GM18951 (cell line): Measurements from ENCODE around the gene LCORL.
"Not testable (repeated sequence)": the region's sequence is repeated elsewhere in the genome, so short reads cannot be mapped to it uniquely, and the experiment has no call there.

Source experiments
- POLR2A ChIP-seq: IDR thresholded peaks from 4 replicates; pipeline ENCODE4 v1.6.1; 2011; ENCODE audit warnings: mild to moderate bottlenecking; ENCODE audit not compliant: insufficient read length, insufficient read depth; ENCODE audit errors: extremely low read depth
- in situ Hi-C: fragments of 300-500 bp; cut with MboI; formaldehyde crosslinking; loops from one replicate; pipeline ENCODE4 v1.12.0; 2022; ENCODE audit warnings: low sequenced_read_pairs, mixed read lengths, inconsistent platforms; ENCODE audit not compliant: unreplicated experiment

The LCORL gene

GRCh38 chr4:18034099-18034498 is 12.5 kb upstream of the LCORL start:
- no peak for TF ChIP-seq POLR2A
- in situ Hi-C loops: no loop called here

- no peak for TF ChIP-seq POLR2A
- in situ Hi-C loops: no loop called here
These were observed 11.8 kb upstream of the LCORL start for GRCh38 chr4:18033111-18034085.

GRCh38 chr4:18025288-18025687 is 3.7 kb upstream of the LCORL start:
- in situ Hi-C loops: no loop called here

GRCh38 chr4:18022572-18023050 is 1.1 kb upstream of the LCORL start:
- in situ Hi-C loops: no loop called here
- no peak for TF ChIP-seq POLR2A

More at GRCh38 chr4:18025288-18025687, 3.7 kb upstream of the LCORL start:
- TF ChIP-seq POLR2A: no peak

GRCh38 chr4:18021470-18021719 is 160 bp downstream of the LCORL start:
- TF ChIP-seq POLR2A: peak; percentile 81
- in situ Hi-C loops: no loop called here

GRCh38 chr4:18020671-18021469 is 685 bp downstream of the LCORL start:
- in situ Hi-C loops: no loop called here

GRCh38 chr4:18020145-18020670 is 1.3 kb downstream of the LCORL start:
- TF ChIP-seq POLR2A: no peak
- in situ Hi-C loops: no loop called here

More at GRCh38 chr4:18020671-18021469, 685 bp downstream of the LCORL start:
- TF ChIP-seq POLR2A: no peak

GRCh38 chr4:18014269-18014668 is 7.3 kb downstream of the LCORL start:
- in situ Hi-C loops: no loop called here
- TF ChIP-seq POLR2A: no peak

- in situ Hi-C loops: no loop called here
- TF ChIP-seq POLR2A: no peak
These were observed 8.6 kb downstream of the LCORL start for GRCh38 chr4:18012807-18013462.

- in situ Hi-C loops: no loop called here
- no peak for TF ChIP-seq POLR2A
These were observed 9.3 kb downstream of the LCORL start for GRCh38 chr4:18012134-18012806.

- no peak for TF ChIP-seq POLR2A
- in situ Hi-C loops: no loop called here
These were observed 13.9 kb downstream of the LCORL start for GRCh38 chr4:18007625-18008024.

GRCh38 chr4:18006432-18006831 is 15.1 kb downstream of the LCORL start:
- in situ Hi-C loops: not testable (repeated sequence)
